SKM-1 treated with dmso at 0.1 percent for 144 hours (cell line): ENCODE measurements around the gene RHOJ.

Source experiments
- DNase-seq: peaks from one replicate; lab custom pipeline; 2025; ENCODE audit not compliant: unreplicated experiment; lab: John Stamatoyannopoulos, UW

The RHOJ gene

GRCh38 chr14:63205044-63205575 is 867 bp downstream of the RHOJ start:
- DNase-seq: no peak

GRCh38 chr14:63205866-63206265 is 1.6 kb downstream of the RHOJ start:
- no peak for DNase-seq

- DNase-seq: no peak
These were observed 4.9 kb downstream of the RHOJ start for GRCh38 chr14:63209160-63209559.

- no peak for DNase-seq
These were observed 6.6 kb downstream of the RHOJ start for GRCh38 chr14:63210812-63211211.

- no peak for DNase-seq
These were observed 8.0 kb downstream of the RHOJ start for GRCh38 chr14:63212209-63212608.

- no peak for DNase-seq
These were observed 8.7 kb downstream of the RHOJ start for GRCh38 chr14:63212776-63213500.

- no peak for DNase-seq
These were observed 10.4 kb downstream of the RHOJ start for GRCh38 chr14:63214417-63215196.

- no peak for DNase-seq
These were observed 16.3 kb downstream of the RHOJ start for GRCh38 chr14:63220526-63220925.

- no peak for DNase-seq
These were observed 19.4 kb downstream of the RHOJ start for GRCh38 chr14:63223596-63223995.

- no peak for DNase-seq
These were observed 20.0 kb downstream of the RHOJ start for GRCh38 chr14:63224196-63224595.

GRCh38 chr14:63228217-63228616 is 24.0 kb downstream of the RHOJ start:
- no peak for DNase-seq

- no peak for DNase-seq
These were observed 25.3 kb downstream of the RHOJ start for GRCh38 chr14:63229330-63230059.

GRCh38 chr14:63231766-63232165 is 27.5 kb downstream of the RHOJ start:
- DNase-seq: no peak

- DNase-seq: no peak
These were observed 33.5 kb downstream of the RHOJ start for GRCh38 chr14:63237791-63238190.

GRCh38 chr14:63240221-63240620 is 36.0 kb downstream of the RHOJ start:
- no peak for DNase-seq

GRCh38 chr14:63241096-63241495 is 36.9 kb downstream of the RHOJ start:
- DNase-seq: no peak

- DNase-seq: no peak
These were observed 39.4 kb downstream of the RHOJ start for GRCh38 chr14:63243646-63244045.

GRCh38 chr14:63245893-63246292 is 41.6 kb downstream of the RHOJ start:
- no peak for DNase-seq

GRCh38 chr14:63248211-63248610 is 44.0 kb downstream of the RHOJ start:
- DNase-seq: no peak

- no peak for DNase-seq
These were observed 44.8 kb downstream of the RHOJ start for GRCh38 chr14:63249092-63249491.

- no peak for DNase-seq
These were observed 53.1 kb downstream of the RHOJ start for GRCh38 chr14:63257299-63257698.

- DNase-seq: no peak
These were observed 58.2 kb downstream of the RHOJ start for GRCh38 chr14:63262446-63262845.
